HUES6 (cell line): ENCODE measurements around the gene RABGAP1.

Experiments used
- H3K27ac ChIP-seq: 2 replicates; pipeline ENCODE4 v1.7.0; 2013; ENCODE audit warnings: low read depth, mild to moderate bottlenecking, low read length, inconsistent platforms
- H3K27me3 ChIP-seq: 2 replicates; pipeline ENCODE4 v1.6.1; 2013; ENCODE audit warnings: low read length; ENCODE audit not compliant: control insufficient read depth, insufficient read depth
- H3K36me3 ChIP-seq: 2 replicates; pipeline ENCODE4 v1.6.1; 2013; ENCODE audit warnings: low read length; ENCODE audit not compliant: control insufficient read depth, insufficient read depth
- H3K4me1 ChIP-seq: 2 replicates; pipeline ENCODE4 v1.6.1; 2013; ENCODE audit warnings: low read length; ENCODE audit not compliant: control insufficient read depth, insufficient read depth
- H3K4me3 ChIP-seq: 2 replicates; pipeline ENCODE4 v1.5.1; 2013; ENCODE audit warnings: low read depth, low read length
- H3K9ac ChIP-seq: one replicate; pipeline ENCODE4 v1.6.1; 2013; ENCODE audit warnings: mild to moderate bottlenecking, low read length
- H3K9me3 ChIP-seq: 2 replicates; pipeline ENCODE4 v1.6.1; 2013; ENCODE audit warnings: low read depth, low read length; ENCODE audit not compliant: control insufficient read depth, insufficient read depth

The RABGAP1 gene

GRCh38 chr9:123112015-123112975, 171.5 kb downstream of the RABGAP1 start:
- Histone ChIP-seq H3K4me1 (0 out of 2 replicates have a peak, but pooled peaks cover 5% of the 10 kb centered on the region), H3K9me3 (no peaks in the 10 kb centered on the region), H3K27me3 (no peaks in the 10 kb centered on the region), H3K36me3 (peaks cover 64% of the 10 kb centered on the region), H3K4me3 (no peak overlapping the region), H3K27ac (no peak overlapping the region), H3K9ac (no peak overlapping the region)

DNA sequence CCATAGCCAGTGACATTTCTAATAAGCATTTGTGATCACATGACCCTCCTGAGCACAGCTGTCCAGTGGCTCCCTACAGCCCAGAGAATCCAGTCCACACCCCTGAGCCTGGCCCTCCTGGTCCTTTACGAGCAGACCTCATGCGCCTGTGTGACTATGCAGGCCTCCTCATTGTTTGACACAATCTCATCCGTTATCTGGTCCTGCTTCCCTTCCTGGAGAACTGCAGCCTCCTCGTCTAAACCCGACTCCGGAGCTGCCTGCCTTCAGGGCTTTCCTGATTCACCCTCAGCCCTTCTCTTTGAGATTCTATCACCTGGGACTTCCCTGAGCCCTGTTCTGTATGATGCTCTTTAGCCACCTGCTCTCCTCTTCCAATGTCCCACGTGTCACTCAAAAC, 172.4 kb downstream of the RABGAP1 start:
- H3K36me3 ChIP-seq: peaks cover 55% of the 10 kb centered on the region
- no peak overlapping the region for H3K27ac ChIP-seq
- no peak overlapping the region for H3K4me3 ChIP-seq
- H3K9ac ChIP-seq: no peak overlapping the region
- no peaks in the 10 kb centered on the region for H3K9me3 ChIP-seq
- H3K27me3 ChIP-seq: no peaks in the 10 kb centered on the region
- H3K4me1 ChIP-seq: 0 out of 2 replicates have a peak, but pooled peaks cover 5% of the 10 kb centered on the region

GRCh38 chr9:123115146-123115913, 174.5 kb downstream of the RABGAP1 start:
- H3K27me3 ChIP-seq: no peaks in the 10 kb centered on the region
- H3K4me3 ChIP-seq: no peak overlapping the region
- H3K36me3 ChIP-seq: peaks cover 38% of the 10 kb centered on the region
- no peaks in the 10 kb centered on the region for H3K9me3 ChIP-seq
- H3K4me1 ChIP-seq: 0 out of 2 replicates have a peak, but pooled peaks cover 5% of the 10 kb centered on the region
- H3K27ac ChIP-seq: no peak overlapping the region
- no peak overlapping the region for H3K9ac ChIP-seq

DNA sequence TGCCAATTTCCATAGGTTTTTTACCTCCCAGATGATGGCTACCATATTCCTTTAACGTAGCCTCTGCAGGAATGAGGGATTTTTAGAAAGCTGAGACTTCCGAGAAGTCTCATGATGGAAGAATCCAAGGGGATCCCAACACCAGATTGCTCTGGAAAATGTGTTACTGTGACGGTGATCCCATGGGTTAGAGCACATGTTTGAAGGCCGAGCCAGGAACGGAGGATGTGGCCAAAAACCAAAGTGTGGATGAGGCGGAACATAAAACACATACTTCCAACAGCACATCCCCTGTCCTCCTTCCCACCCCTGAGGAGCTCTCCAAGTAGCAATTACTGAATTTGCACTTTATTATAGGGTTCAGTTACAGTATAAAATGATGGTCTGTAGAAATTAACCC, 175.2 kb downstream of the RABGAP1 start:
- Histone ChIP-seq H3K27ac (no peak overlapping the region), H3K27me3 (no peaks in the 10 kb centered on the region), H3K9me3 (no peaks in the 10 kb centered on the region), H3K36me3 (peaks cover 32% of the 10 kb centered on the region), H3K4me1 (0 out of 2 replicates have a peak, but pooled peaks cover 12% of the 10 kb centered on the region), H3K4me3 (no peak overlapping the region), H3K9ac (no peak overlapping the region)

DNA sequence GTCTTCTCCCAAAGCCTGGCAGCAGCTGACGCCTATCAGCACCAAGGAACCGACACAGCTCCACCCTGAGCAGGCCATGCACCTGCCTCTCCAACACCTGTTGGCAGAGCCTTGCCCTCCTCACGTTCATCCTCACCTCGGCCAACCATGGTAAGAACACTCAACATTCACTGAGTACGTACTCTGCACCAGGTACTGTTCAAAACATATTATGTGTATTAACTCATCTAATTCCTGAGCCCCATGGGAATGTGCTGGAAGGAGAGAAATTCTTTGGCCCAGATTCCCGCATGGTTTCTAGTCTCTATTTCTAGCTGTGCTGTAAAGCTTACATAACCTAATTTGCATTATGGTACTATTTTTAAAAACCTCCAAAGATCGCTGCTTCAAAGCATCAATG, 178.7 kb downstream of the RABGAP1 start:
- Histone ChIP-seq H3K4me1 (peaks cover 10% of the 10 kb centered on the region; the same call in 1 of the 2 replicates), H3K4me3 (no peak overlapping the region), H3K9me3 (no peaks in the 10 kb centered on the region), H3K27ac (no peak overlapping the region), H3K36me3 (peaks cover 17% of the 10 kb centered on the region), H3K27me3 (no peaks in the 10 kb centered on the region), H3K9ac (no peak overlapping the region)

DNA sequence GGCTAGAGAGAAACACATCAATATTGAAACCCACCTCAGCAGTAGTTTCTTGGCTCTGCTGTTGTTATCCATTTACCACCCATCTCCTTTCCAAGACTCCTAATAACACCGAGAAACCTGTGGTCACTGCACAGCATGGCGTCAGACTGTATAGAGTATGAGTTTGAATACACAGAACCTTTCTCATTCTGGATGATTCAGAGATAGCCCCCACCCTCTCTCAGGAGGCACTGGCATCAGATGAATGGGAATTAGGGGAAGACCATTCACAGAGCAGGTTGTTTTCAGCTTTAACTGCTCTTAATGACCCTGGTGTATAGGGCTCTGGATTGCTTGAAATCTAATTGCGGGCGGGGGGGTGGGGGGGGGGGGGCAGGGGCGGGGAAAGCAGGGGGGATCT, 179.3 kb downstream of the RABGAP1 start:
- Histone ChIP-seq H3K27ac (no peak overlapping the region), H3K9me3 (no peaks in the 10 kb centered on the region), H3K9ac (no peak overlapping the region), H3K36me3 (peaks cover 13% of the 10 kb centered on the region), H3K4me3 (no peak overlapping the region), H3K4me1 (peaks cover 12% of the 10 kb centered on the region; the same call in 1 of the 2 replicates), H3K27me3 (no peaks in the 10 kb centered on the region)

- H3K27ac ChIP-seq: no peak overlapping the region
- H3K36me3 ChIP-seq: peaks cover 5% of the 10 kb centered on the region
- H3K9me3 ChIP-seq: no peaks in the 10 kb centered on the region
- no peak overlapping the region for H3K9ac ChIP-seq
- H3K4me3 ChIP-seq: no peak overlapping the region
- H3K4me1 ChIP-seq: peaks cover 12% of the 10 kb centered on the region; the same call in 1 of the 2 replicates
- no peaks in the 10 kb centered on the region for H3K27me3 ChIP-seq
Measured at GRCh38 chr9:123120953-123121352, 180.1 kb downstream of the RABGAP1 start.

- Histone ChIP-seq H3K27ac (no peak overlapping the region), H3K36me3 (peaks cover 3% of the 10 kb centered on the region; the same call in 1 of the 2 replicates), H3K9me3 (no peaks in the 10 kb centered on the region), H3K27me3 (no peaks in the 10 kb centered on the region), H3K4me1 (peaks cover 12% of the 10 kb centered on the region; the same call in 1 of the 2 replicates), H3K4me3 (no peak overlapping the region), H3K9ac (no peak overlapping the region)
Measured at GRCh38 chr9:123121457-123121856, 180.6 kb downstream of the RABGAP1 start.

DNA sequence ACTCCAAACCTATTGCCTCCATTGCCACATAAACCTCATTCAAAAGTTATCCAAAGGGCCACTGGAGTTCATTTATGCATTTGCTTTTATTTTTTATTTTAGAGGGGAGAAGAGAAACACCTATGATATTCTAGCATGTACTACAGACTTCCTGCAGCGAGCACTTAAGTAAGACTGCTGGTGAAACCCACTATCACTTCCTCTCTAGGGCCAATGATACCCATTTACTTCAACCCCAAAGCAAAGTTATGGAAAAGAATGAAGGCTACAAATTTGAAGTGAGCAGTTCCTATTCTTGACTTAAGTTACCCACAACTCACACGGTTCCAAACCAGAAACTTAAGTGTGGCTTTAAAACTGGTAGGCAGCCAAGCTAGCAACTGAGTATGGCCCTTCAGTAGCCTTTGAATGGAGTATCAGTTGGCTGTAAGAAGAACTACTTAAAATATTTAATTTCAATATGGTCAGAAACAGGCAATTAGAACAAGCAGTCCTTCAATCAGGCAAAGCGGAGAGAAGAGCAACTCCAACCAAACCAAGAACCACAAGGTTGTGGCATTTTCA, 186.8 kb downstream of the RABGAP1 start:
- H3K4me3 ChIP-seq: no peak overlapping the region
- H3K36me3 ChIP-seq: peaks cover 50% of the 10 kb centered on the region
- H3K27ac ChIP-seq: no peak overlapping the region
- no peak overlapping the region for H3K9ac ChIP-seq
- no peaks in the 10 kb centered on the region for H3K27me3 ChIP-seq
- no peaks in the 10 kb centered on the region for H3K9me3 ChIP-seq
- H3K4me1 ChIP-seq: peaks cover 5% of the 10 kb centered on the region; the same call in 1 of the 2 replicates

DNA sequence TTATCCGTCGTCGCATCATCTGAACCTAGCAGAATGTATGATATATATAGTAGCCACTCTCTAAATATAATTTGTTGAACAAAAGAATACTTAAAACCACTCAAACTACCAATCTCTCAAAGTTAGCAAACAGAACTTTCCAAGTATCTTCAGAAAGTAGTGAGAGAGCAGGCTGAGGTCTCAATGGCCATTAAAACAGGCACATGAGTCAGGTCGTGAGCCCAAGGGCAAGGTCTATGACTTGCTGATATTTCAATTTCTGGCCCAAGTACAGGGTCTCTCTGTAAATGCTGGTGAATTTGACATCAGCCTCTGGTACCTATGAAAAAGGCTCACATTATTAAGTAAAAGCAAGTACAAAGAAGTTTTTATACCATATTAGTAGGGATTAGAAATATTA, 187.8 kb downstream of the RABGAP1 start:
- Histone ChIP-seq H3K36me3 (peaks cover 58% of the 10 kb centered on the region), H3K27me3 (no peaks in the 10 kb centered on the region), H3K4me3 (no peak overlapping the region), H3K9me3 (no peaks in the 10 kb centered on the region), H3K9ac (no peak overlapping the region), H3K4me1 (peaks cover 5% of the 10 kb centered on the region; the same call in 1 of the 2 replicates), H3K27ac (no peak overlapping the region)
